NCI-H1417 treated with DMSO at 0.1 percent for 48 hours (cell line): Measurements from ENCODE around the gene ZFP30.
"Not testable (repeated sequence)": the region's sequence is repeated elsewhere in the genome, so short reads cannot be mapped to it uniquely, and the experiment has no call there.

ENCODE experiments used
- DNase-seq: peaks from one replicate; lab custom pipeline; 2025; lab: John Stamatoyannopoulos, UW

ZFP30 gene

GRCh38 chr19:37655301-37655688, at the start of gene ZFP30:
TSS of gene ZFP30 (minus strand) at chr19:37655465. CDS start at chr19:37647822, 7,643 bp downstream.
- peak; percentile 84 for DNase-seq

- no peak for DNase-seq
Measured at GRCh38 chr19:37699057-37699456, 43.8 kb upstream of the ZFP30 start.

- no peak for DNase-seq
Measured at GRCh38 chr19:37698216-37698615, 43.0 kb upstream of the ZFP30 start.

GRCh38 chr19:37695144-37695899, 40.1 kb upstream of the ZFP30 start:
- DNase-seq = no peak

- no peak for DNase-seq
Measured at GRCh38 chr19:37692956-37693620, 37.8 kb upstream of the ZFP30 start.

- no peak for DNase-seq
Measured at GRCh38 chr19:37691881-37692504, 36.7 kb upstream of the ZFP30 start.

GRCh38 chr19:37683520-37683919, 28.3 kb upstream of the ZFP30 start:
- DNase-seq = no peak

GRCh38 chr19:37669450-37669914, 14.2 kb upstream of the ZFP30 start:
- no peak for DNase-seq

GRCh38 chr19:37657157-37657556, 1.9 kb upstream of the ZFP30 start:
- not testable (repeated sequence) for DNase-seq

GRCh38 chr19:37655689-37656371, 565 bp upstream of the ZFP30 start:
- peak; percentile 84 for DNase-seq

GRCh38 chr19:37654629-37655300, 500 bp downstream of the ZFP30 start:
- DNase-seq = no peak

- no peak for DNase-seq
Measured at GRCh38 chr19:37654118-37654517, 1.1 kb downstream of the ZFP30 start.

- DNase-seq = no peak
Measured at GRCh38 chr19:37635076-37636056, 19.9 kb downstream of the ZFP30 start.

GRCh38 chr19:37594982-37595382, 60.3 kb downstream of the ZFP30 start:
- no peak for DNase-seq

GRCh38 chr19:37594304-37594981, 60.8 kb downstream of the ZFP30 start, which contains the start of the genes ZNF540 and ZNF571:
TSS of gene ZNF540 (plus strand) at chr19:37594876. CDS start at chr19:37598448, 3,572 bp downstream.
TSS of gene ZNF571 (minus strand) at chr19:37594792. CDS start at chr19:37586676, 8,116 bp downstream.
- peak; percentile 73 for DNase-seq

- no peak for DNase-seq
Measured at GRCh38 chr19:37593996-37594303, 61.3 kb downstream of the ZFP30 start.

- no peak for DNase-seq
Measured at GRCh38 chr19:37583340-37583739, 71.9 kb downstream of the ZFP30 start.

- DNase-seq = no peak
Measured at GRCh38 chr19:37572203-37572602, 83.1 kb downstream of the ZFP30 start.

- DNase-seq = no peak
Measured at GRCh38 chr19:37565370-37565669, 89.9 kb downstream of the ZFP30 start.
